ENCODE data around the gene VWA5B1.

Gene VWA5B1

DNA sequence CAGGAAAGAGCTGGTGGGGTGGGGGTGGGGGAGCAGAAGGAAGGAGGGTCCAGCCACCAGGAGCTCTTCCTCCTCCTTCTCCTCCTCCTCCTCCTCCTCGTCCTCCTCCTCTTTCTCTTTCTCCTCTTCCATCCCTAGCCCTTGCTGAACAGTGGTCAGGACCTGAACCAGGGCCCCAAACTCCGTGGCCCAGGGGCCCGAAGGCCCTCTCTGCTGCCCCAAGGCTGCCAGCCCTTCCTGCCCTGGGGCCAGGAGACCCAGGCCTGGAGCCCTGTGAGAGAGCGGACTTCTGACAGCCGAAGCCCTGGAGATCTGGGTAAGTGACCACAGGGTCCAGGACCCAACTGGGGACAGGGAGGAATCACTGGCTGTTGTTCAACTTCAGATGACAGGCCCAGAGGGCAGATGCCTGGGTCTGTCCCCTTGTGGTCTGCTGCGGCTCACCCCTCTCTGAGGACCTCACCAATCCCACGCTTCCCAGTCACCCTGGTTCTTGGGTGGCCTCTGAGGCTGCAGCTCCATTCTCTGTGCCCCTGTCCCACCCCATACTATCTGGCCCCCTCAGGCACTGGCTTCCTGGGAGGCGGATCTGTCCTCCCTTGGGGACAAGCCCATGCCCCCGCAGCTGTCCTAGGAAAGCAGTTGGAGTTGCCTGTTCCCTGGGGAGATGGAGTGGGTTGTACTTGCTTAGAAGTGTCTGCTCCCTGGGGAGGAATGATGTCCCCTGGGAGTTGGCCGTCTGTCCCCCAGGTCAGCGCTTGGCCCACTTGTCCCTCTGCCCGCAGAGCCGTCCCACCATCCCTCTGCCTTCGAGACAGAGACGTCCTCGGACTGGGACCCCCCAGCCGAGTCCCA lies 51.8 kb downstream of the VWA5B1 start:
- no peaks in the 10 kb centered on the region for H3K4me1 ChIP-seq (ENCODE audit: control insufficient read depth, insufficient read depth, low read length)
- H3K9me3 ChIP-seq (replicated peaks; ENCODE audit: low read length) = no peaks in the 10 kb centered on the region
- no peaks in the 10 kb centered on the region for H3K36me3 ChIP-seq (ENCODE audit: insufficient read depth, low read length)
- no peak overlapping the region for H3K4me3 ChIP-seq (ENCODE audit: low read length)
- H3K9ac ChIP-seq (ENCODE audit: low read depth, low read length) = no peak overlapping the region
- peaks cover 30% of the 10 kb centered on the region for H3K27me3 ChIP-seq (ENCODE audit: control insufficient read depth, insufficient read depth, low read length)
- no peak overlapping the region for H3K4me2 ChIP-seq (ENCODE audit: low read length)

GRCh38 chr1:20343149-20343937 lies 52.7 kb downstream of the VWA5B1 start:
- H3K9me3 ChIP-seq (replicated peaks; ENCODE audit: low read length) = no peaks in the 10 kb centered on the region
- no peaks in the 10 kb centered on the region for H3K4me1 ChIP-seq (ENCODE audit: control insufficient read depth, insufficient read depth, low read length)
- peaks cover 25% of the 10 kb centered on the region for H3K27me3 ChIP-seq (ENCODE audit: control insufficient read depth, insufficient read depth, low read length)
- no peaks in the 10 kb centered on the region for H3K36me3 ChIP-seq (ENCODE audit: insufficient read depth, low read length)
- H3K4me3 ChIP-seq (ENCODE audit: low read length) = no peak overlapping the region
- no peak overlapping the region for H3K4me2 ChIP-seq (ENCODE audit: low read length)
- H3K9ac ChIP-seq (ENCODE audit: low read depth, low read length) = no peak overlapping the region

- Histone ChIP-seq H3K36me3 (ENCODE audit: insufficient read depth, low read length) (no peaks in the 10 kb centered on the region), H3K27me3 (ENCODE audit: control insufficient read depth, insufficient read depth, low read length) (peaks cover 25% of the 10 kb centered on the region), H3K4me2 (ENCODE audit: low read length) (no peak overlapping the region), H3K9ac (ENCODE audit: low read depth, low read length) (no peak overlapping the region), H3K4me1 (ENCODE audit: control insufficient read depth, insufficient read depth, low read length) (no peaks in the 10 kb centered on the region), H3K9me3 (replicated peaks; ENCODE audit: low read length) (no peaks in the 10 kb centered on the region), H3K4me3 (ENCODE audit: low read length) (no peak overlapping the region)
Measured at GRCh38 chr1:20343938-20344302, 53.2 kb downstream of the VWA5B1 start.

- no peaks in the 10 kb centered on the region for H3K36me3 ChIP-seq (ENCODE audit: insufficient read depth, low read length)
- no peaks in the 10 kb centered on the region for H3K4me1 ChIP-seq (ENCODE audit: control insufficient read depth, insufficient read depth, low read length)
- no peaks in the 10 kb centered on the region for H3K9me3 ChIP-seq (replicated peaks; ENCODE audit: low read length)
- no peak overlapping the region for H3K9ac ChIP-seq (ENCODE audit: low read depth, low read length)
- no peak overlapping the region for H3K4me3 ChIP-seq (ENCODE audit: low read length)
- H3K4me2 ChIP-seq (ENCODE audit: low read length) = no peak overlapping the region
- peaks cover 21% of the 10 kb centered on the region for H3K27me3 ChIP-seq (ENCODE audit: control insufficient read depth, insufficient read depth, low read length)
Measured at GRCh38 chr1:20344738-20345137, 54.1 kb downstream of the VWA5B1 start.

GRCh38 chr1:20345419-20345818 lies 54.7 kb downstream of the VWA5B1 start:
- H3K4me3 ChIP-seq (ENCODE audit: low read length) = no peak overlapping the region
- peaks cover 16% of the 10 kb centered on the region for H3K27me3 ChIP-seq (ENCODE audit: control insufficient read depth, insufficient read depth, low read length)
- H3K4me2 ChIP-seq (ENCODE audit: low read length) = no peak overlapping the region
- no peaks in the 10 kb centered on the region for H3K36me3 ChIP-seq (ENCODE audit: insufficient read depth, low read length)
- no peak overlapping the region for H3K9ac ChIP-seq (ENCODE audit: low read depth, low read length)
- H3K9me3 ChIP-seq (replicated peaks; ENCODE audit: low read length) = no peaks in the 10 kb centered on the region
- H3K4me1 ChIP-seq (ENCODE audit: control insufficient read depth, insufficient read depth, low read length) = no peaks in the 10 kb centered on the region

DNA sequence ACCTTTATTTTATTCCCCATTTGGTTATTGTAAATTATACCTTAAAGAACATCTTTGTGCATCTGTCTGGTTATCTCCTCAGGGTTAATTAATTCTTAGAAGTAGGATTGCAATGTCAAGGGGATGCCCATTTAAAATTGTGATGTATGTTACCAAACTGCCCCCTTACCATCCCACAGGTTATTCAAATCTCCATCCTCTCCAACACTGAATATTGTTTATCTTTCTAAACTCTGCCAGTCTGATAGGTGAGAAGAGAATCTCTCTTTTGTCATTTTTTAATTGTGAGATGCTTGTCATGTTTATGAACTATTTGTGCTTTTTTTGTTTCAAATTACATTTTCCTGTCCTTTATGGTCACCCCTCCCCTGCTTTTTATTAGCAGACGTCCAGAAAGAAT lies 55.8 kb downstream of the VWA5B1 start:
- Histone ChIP-seq H3K27me3 (ENCODE audit: control insufficient read depth, insufficient read depth, low read length) (peaks cover 16% of the 10 kb centered on the region), H3K9ac (ENCODE audit: low read depth, low read length) (no peak overlapping the region), H3K4me1 (ENCODE audit: control insufficient read depth, insufficient read depth, low read length) (no peaks in the 10 kb centered on the region)

GRCh38 chr1:20347699-20348098 lies 57.0 kb downstream of the VWA5B1 start:
- Histone ChIP-seq H3K36me3 (ENCODE audit: insufficient read depth, low read length) (no peaks in the 10 kb centered on the region), H3K4me1 (ENCODE audit: control insufficient read depth, insufficient read depth, low read length) (no peaks in the 10 kb centered on the region), H3K9ac (ENCODE audit: low read depth, low read length) (no peak overlapping the region), H3K27me3 (ENCODE audit: control insufficient read depth, insufficient read depth, low read length) (peaks cover 15% of the 10 kb centered on the region), H3K4me2 (ENCODE audit: low read length) (no peak overlapping the region), H3K4me3 (ENCODE audit: low read length) (no peak overlapping the region), H3K9me3 (replicated peaks; ENCODE audit: low read length) (no peaks in the 10 kb centered on the region)

More for the DNA sequence above, 55.8 kb downstream of the VWA5B1 start:
- Histone ChIP-seq H3K4me3 (ENCODE audit: low read length) (no peak overlapping the region), H3K36me3 (ENCODE audit: insufficient read depth, low read length) (no peaks in the 10 kb centered on the region), H3K9me3 (replicated peaks; ENCODE audit: low read length) (no peaks in the 10 kb centered on the region), H3K4me2 (ENCODE audit: low read length) (no peak overlapping the region)

- H3K4me2 ChIP-seq (ENCODE audit: low read length) = no peak overlapping the region
- no peaks in the 10 kb centered on the region for H3K4me1 ChIP-seq (ENCODE audit: control insufficient read depth, insufficient read depth, low read length)
- no peak overlapping the region for H3K4me3 ChIP-seq (ENCODE audit: low read length)
- no peaks in the 10 kb centered on the region for H3K36me3 ChIP-seq (ENCODE audit: insufficient read depth, low read length)
- no peak overlapping the region for H3K9ac ChIP-seq (ENCODE audit: low read depth, low read length)
- no peaks in the 10 kb centered on the region for H3K9me3 ChIP-seq (replicated peaks; ENCODE audit: low read length)
- peaks cover 20% of the 10 kb centered on the region for H3K27me3 ChIP-seq (ENCODE audit: control insufficient read depth, insufficient read depth, low read length)
Measured at GRCh38 chr1:20348326-20348915, 57.7 kb downstream of the VWA5B1 start.

GRCh38 chr1:20349561-20349960 lies 58.9 kb downstream of the VWA5B1 start:
- Histone ChIP-seq H3K27me3 (ENCODE audit: control insufficient read depth, insufficient read depth, low read length) (peaks cover 22% of the 10 kb centered on the region), H3K36me3 (ENCODE audit: insufficient read depth, low read length) (no peaks in the 10 kb centered on the region), H3K9me3 (replicated peaks; ENCODE audit: low read length) (no peaks in the 10 kb centered on the region), H3K9ac (ENCODE audit: low read depth, low read length) (no peak overlapping the region), H3K4me1 (ENCODE audit: control insufficient read depth, insufficient read depth, low read length) (no peaks in the 10 kb centered on the region), H3K4me2 (ENCODE audit: low read length) (no peak overlapping the region), H3K4me3 (ENCODE audit: low read length) (no peak overlapping the region)

GRCh38 chr1:20349971-20350370 lies 59.3 kb downstream of the VWA5B1 start:
- Histone ChIP-seq H3K27me3 (ENCODE audit: control insufficient read depth, insufficient read depth, low read length) (peaks cover 22% of the 10 kb centered on the region), H3K4me3 (ENCODE audit: low read length) (no peak overlapping the region), H3K4me1 (ENCODE audit: control insufficient read depth, insufficient read depth, low read length) (no peaks in the 10 kb centered on the region), H3K4me2 (ENCODE audit: low read length) (no peak overlapping the region), H3K9me3 (replicated peaks; ENCODE audit: low read length) (no peaks in the 10 kb centered on the region), H3K36me3 (ENCODE audit: insufficient read depth, low read length) (no peaks in the 10 kb centered on the region), H3K9ac (ENCODE audit: low read depth, low read length) (no peak overlapping the region)

DNA sequence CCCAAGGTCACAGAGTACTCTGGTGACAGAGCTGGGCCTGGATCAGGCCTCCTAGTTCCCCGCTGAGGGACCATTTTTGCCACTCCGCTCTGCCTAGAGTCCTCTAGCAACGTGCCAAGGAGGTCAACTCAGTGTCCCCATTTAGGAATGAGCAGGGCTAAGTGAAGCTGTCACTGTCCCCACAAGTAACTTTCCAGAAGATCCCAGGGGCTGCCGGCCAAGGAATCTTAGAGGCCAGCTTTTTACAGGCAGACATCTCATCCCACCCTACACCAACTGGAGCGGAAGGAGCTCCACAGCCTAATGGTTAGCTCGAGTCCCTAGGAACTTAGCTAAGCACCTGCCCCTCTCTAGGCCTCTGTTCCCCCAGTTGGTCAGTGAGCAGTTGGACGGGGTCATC lies 59.7 kb downstream of the VWA5B1 start:
- Histone ChIP-seq H3K4me1 (ENCODE audit: control insufficient read depth, insufficient read depth, low read length) (no peaks in the 10 kb centered on the region), H3K4me2 (ENCODE audit: low read length) (no peak overlapping the region), H3K9me3 (replicated peaks; ENCODE audit: low read length) (no peaks in the 10 kb centered on the region), H3K4me3 (ENCODE audit: low read length) (no peak overlapping the region), H3K36me3 (ENCODE audit: insufficient read depth, low read length) (no peaks in the 10 kb centered on the region), H3K9ac (ENCODE audit: low read depth, low read length) (no peak overlapping the region), H3K27me3 (ENCODE audit: control insufficient read depth, insufficient read depth, low read length) (peaks cover 21% of the 10 kb centered on the region)
